Choroid plexus epithelial cell (primary cell): ENCODE measurements around the gene MRPS27.

Experiments
- DNase-seq: peaks from one replicate; pipeline ENCODE4 v3.0.0-alpha.2; 2010; ENCODE audit warnings: low read depth
- H3K4me3 ChIP-seq: 2 replicates; pipeline ENCODE4 v1.5.1; 2011; ENCODE audit warnings: low read depth, mild to moderate bottlenecking, control low read depth, low read length, moderate library complexity
- CTCF ChIP-seq: conservative IDR thresholded peaks from 2 replicates; pipeline ENCODE4 v1.5.1; 2011; ENCODE audit warnings: low read depth, mild to moderate bottlenecking, control low read depth, inconsistent platforms, low read length, moderate library complexity

The MRPS27 gene

GRCh38 chr5:72248410-72248981, 71.5 kb downstream of the MRPS27 start:
- no peak for TF ChIP-seq CTCF
- H3K4me3 ChIP-seq, result no peak overlapping the region
- DNase-seq, result peak; percentile 80

- no peak for TF ChIP-seq CTCF
- no peak overlapping the region for H3K4me3 ChIP-seq
- peak; percentile 62 for DNase-seq
Observed at GRCh38 chr5:72246954-72247442, 73.0 kb downstream of the MRPS27 start.

- TF ChIP-seq CTCF, result no peak
- DNase-seq, result peak; percentile 26
Observed at GRCh38 chr5:72245951-72246532, 74.0 kb downstream of the MRPS27 start.

GRCh38 chr5:72245546-72245945, 74.5 kb downstream of the MRPS27 start:
- no peak for TF ChIP-seq CTCF
- DNase-seq, result no peak
- H3K4me3 ChIP-seq, result no peak overlapping the region

More at GRCh38 chr5:72245951-72246532, 74.0 kb downstream of the MRPS27 start:
- H3K4me3 ChIP-seq, result no peak overlapping the region

GRCh38 chr5:72244862-72245371, 75.1 kb downstream of the MRPS27 start:
- DNase-seq, result peak; percentile 81
- TF ChIP-seq CTCF, result peak; percentile 63
- no peak overlapping the region for H3K4me3 ChIP-seq

GRCh38 chr5:72243706-72244105, 76.3 kb downstream of the MRPS27 start:
- no peak for DNase-seq
- TF ChIP-seq CTCF, result no peak
- no peak overlapping the region for H3K4me3 ChIP-seq

- no peak overlapping the region for H3K4me3 ChIP-seq
- DNase-seq, result no peak
Observed at GRCh38 chr5:72242796-72243475, 77.1 kb downstream of the MRPS27 start.

More at GRCh38 chr5:72242796-72243475, 77.1 kb downstream of the MRPS27 start:
- no peak for TF ChIP-seq CTCF
